ENCODE data around the gene NFATC2IP. TPM values are rescaled to one million over a fixed set of nuclear protein-coding genes. Genes with fewer than 3 reads are reported as not detected.
A peak's percentile ranks its signal among the peaks of the same experiment; 100 is the strongest.

NFATC2IP gene
- total and polyA plus RNA-seq, 2 of the 13 experiments (the other 11 are each of a cell fraction or from before 2014, with no cell fraction given), result 32.1 to 48.5 TPM

DNA sequence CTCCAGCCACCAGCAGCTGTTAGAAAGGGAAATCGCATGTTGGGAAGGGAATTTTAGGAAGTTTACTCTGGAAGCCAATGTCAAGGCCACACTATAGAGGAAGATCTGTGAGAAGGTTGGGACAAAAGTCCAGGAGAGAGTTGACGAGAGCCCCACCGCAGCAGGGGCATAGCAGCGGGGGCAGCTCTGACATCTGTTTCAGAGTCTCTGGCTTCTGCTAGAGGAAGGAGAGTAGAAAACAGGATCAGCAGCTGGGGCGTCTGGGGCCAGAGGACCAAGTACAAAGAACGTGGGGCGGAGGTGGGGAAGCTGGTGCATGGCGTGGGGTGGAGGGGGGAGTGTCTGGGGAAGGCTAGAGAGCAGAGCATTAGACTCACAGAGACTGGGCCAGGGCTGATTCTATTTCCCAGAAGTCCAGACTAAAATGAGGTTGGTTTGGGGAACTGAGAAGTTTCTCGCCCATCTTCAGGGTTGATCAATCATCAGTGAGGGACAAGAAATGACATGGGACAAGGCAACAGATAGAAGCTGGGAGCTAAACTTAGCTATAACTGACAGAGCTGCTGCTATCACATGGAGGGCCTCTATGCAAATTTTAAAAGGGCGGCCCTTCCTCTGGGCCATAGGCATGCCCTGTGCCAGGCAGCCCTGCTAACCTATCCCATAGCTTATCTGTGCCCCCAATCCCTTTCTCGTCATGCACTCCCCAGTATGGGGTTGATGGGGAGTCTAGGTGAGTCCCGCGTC, 26.9 kb upstream of the NFATC2IP start (continued):
- TF ChIP-seq, protein P1, sequence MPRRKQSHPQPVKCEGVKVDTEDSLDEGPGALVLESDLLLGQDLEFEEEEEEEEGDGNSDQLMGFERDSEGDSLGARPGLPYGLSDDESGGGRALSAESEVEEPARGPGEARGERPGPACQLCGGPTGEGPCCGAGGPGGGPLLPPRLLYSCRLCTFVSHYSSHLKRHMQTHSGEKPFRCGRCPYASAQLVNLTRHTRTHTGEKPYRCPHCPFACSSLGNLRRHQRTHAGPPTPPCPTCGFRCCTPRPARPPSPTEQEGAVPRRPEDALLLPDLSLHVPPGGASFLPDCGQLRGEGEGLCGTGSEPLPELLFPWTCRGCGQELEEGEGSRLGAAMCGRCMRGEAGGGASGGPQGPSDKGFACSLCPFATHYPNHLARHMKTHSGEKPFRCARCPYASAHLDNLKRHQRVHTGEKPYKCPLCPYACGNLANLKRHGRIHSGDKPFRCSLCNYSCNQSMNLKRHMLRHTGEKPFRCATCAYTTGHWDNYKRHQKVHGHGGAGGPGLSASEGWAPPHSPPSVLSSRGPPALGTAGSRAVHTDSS (CRISPR knock-in tag; conservative IDR thresholded peaks at IDR 0.05), result no peak
- TF ChIP-seq ZNF562 (CRISPR knock-in tag; IDR thresholded peaks at IDR 0.05; ENCODE audit: borderline replicate concordance) (no peak), SIX1 (CRISPR knock-in tag; IDR thresholded peaks at IDR 0.05; ENCODE audit: borderline replicate concordance) (no peak), SMC3 (IDR thresholded peaks at IDR 0.05; ENCODE audit: low read length) (no peak), ZFAT (CRISPR knock-in tag; conservative IDR thresholded peaks at IDR 0.05) (no peak), ZNF674 (CRISPR knock-in tag; IDR thresholded peaks at IDR 0.05; ENCODE audit: low read depth) (no peak), ELF3 (CRISPR knock-in tag; IDR thresholded peaks at IDR 0.05) (peak; percentile 82), MAFG (CRISPR knock-in tag; IDR thresholded peaks at IDR 0.05) (no peak), IRX3 (CRISPR knock-in tag; IDR thresholded peaks at IDR 0.05; ENCODE audit: borderline replicate concordance, low read depth) (no peak), GLI4 (CRISPR knock-in tag; IDR thresholded peaks at IDR 0.05; ENCODE audit: borderline replicate concordance) (no peak), ZBTB21 (CRISPR knock-in tag; IDR thresholded peaks at IDR 0.05) (no peak)
- TF ChIP-seq, protein P2, sequence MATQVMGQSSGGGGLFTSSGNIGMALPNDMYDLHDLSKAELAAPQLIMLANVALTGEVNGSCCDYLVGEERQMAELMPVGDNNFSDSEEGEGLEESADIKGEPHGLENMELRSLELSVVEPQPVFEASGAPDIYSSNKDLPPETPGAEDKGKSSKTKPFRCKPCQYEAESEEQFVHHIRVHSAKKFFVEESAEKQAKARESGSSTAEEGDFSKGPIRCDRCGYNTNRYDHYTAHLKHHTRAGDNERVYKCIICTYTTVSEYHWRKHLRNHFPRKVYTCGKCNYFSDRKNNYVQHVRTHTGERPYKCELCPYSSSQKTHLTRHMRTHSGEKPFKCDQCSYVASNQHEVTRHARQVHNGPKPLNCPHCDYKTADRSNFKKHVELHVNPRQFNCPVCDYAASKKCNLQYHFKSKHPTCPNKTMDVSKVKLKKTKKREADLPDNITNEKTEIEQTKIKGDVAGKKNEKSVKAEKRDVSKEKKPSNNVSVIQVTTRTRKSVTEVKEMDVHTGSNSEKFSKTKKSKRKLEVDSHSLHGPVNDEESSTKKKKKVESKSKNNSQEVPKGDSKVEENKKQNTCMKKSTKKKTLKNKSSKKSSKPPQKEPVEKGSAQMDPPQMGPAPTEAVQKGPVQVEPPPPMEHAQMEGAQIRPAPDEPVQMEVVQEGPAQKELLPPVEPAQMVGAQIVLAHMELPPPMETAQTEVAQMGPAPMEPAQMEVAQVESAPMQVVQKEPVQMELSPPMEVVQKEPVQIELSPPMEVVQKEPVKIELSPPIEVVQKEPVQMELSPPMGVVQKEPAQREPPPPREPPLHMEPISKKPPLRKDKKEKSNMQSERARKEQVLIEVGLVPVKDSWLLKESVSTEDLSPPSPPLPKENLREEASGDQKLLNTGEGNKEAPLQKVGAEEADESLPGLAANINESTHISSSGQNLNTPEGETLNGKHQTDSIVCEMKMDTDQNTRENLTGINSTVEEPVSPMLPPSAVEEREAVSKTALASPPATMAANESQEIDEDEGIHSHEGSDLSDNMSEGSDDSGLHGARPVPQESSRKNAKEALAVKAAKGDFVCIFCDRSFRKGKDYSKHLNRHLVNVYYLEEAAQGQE (IDR thresholded peaks at IDR 0.05; ENCODE audit: borderline replicate concordance in 1 of 2, low read depth in 1 of 2, low read length in 2 of 2), result peak in 1 of 2 experiments; percentile 55; a peak in 1 of 4 replicates
- TF ChIP-seq, protein P3, sequence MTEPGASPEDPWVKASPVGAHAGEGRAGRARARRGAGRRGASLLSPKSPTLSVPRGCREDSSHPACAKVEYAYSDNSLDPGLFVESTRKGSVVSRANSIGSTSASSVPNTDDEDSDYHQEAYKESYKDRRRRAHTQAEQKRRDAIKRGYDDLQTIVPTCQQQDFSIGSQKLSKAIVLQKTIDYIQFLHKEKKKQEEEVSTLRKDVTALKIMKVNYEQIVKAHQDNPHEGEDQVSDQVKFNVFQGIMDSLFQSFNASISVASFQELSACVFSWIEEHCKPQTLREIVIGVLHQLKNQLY (CRISPR knock-in tag; IDR thresholded peaks at IDR 0.05), result no peak
- TF ChIP-seq, protein P4, sequence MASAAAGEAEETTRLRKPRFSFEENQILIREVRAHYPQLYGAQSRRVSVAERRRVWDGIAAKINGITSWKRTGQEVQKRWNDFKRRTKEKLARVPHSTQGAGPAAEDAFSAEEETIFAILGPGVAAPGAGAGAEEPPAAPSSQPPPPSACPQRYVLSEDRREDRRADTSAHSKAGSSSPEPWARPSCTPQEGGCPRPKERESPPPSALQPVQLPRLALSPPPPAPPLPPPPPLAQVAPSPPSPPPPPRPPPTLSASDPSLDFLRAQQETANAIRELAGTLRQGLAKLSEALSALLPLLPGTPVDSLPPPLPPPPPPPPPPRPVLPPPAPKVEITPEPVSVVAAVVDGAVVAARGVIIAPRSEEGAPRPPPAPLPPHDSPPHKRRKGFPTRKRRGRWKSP (CRISPR knock-in tag; IDR thresholded peaks at IDR 0.05), result peak; percentile 11; the same call in 1 of the 2 replicates
- TF ChIP-seq, protein P5, sequence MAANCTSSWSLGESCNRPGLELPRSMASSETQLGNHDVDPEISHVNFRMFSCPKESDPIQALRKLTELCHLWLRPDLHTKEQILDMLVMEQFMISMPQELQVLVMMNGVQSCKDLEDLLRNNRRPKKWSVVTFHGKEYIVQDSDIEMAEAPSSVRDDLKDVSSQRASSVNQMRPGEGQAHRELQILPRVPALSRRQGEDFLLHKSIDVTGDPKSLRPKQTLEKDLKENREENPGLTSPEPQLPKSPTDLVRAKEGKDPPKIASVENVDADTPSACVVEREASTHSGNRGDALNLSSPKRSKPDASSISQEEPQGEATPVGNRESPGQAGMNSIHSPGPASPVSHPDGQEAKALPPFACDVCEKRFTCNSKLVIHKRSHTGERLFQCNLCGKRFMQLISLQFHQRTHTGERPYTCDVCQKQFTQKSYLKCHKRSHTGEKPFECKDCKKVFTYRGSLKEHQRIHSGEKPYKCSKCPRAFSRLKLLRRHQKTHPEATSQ (CRISPR knock-in tag; IDR thresholded peaks at IDR 0.05; ENCODE audit: borderline replicate concordance), result no peak
- TF ChIP-seq, protein P6, sequence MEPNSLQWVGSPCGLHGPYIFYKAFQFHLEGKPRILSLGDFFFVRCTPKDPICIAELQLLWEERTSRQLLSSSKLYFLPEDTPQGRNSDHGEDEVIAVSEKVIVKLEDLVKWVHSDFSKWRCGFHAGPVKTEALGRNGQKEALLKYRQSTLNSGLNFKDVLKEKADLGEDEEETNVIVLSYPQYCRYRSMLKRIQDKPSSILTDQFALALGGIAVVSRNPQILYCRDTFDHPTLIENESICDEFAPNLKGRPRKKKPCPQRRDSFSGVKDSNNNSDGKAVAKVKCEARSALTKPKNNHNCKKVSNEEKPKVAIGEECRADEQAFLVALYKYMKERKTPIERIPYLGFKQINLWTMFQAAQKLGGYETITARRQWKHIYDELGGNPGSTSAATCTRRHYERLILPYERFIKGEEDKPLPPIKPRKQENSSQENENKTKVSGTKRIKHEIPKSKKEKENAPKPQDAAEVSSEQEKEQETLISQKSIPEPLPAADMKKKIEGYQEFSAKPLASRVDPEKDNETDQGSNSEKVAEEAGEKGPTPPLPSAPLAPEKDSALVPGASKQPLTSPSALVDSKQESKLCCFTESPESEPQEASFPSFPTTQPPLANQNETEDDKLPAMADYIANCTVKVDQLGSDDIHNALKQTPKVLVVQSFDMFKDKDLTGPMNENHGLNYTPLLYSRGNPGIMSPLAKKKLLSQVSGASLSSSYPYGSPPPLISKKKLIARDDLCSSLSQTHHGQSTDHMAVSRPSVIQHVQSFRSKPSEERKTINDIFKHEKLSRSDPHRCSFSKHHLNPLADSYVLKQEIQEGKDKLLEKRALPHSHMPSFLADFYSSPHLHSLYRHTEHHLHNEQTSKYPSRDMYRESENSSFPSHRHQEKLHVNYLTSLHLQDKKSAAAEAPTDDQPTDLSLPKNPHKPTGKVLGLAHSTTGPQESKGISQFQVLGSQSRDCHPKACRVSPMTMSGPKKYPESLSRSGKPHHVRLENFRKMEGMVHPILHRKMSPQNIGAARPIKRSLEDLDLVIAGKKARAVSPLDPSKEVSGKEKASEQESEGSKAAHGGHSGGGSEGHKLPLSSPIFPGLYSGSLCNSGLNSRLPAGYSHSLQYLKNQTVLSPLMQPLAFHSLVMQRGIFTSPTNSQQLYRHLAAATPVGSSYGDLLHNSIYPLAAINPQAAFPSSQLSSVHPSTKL (CRISPR knock-in tag; IDR thresholded peaks at IDR 0.05), result peak; percentile 88

All from HepG2 (cell line).